Prostate gland (tissue), 2 donors: Measurements from ENCODE around the gene BRCA1.

Experiments used
- POLR2A ChIP-seq: fragments of 450-650 bp; IDR thresholded peaks from one replicate; pipeline ENCODE4 v1.6.1; 2016; ENCODE audit warnings: antibody characterized with exemption, mild to moderate bottlenecking
- TF ChIP-seq, protein P1 (sequence below), 4 experiments: fragments of 200-600 bp in 2 of 4; fragments of 450-650 bp in 2 of 4; sonication (generic) in 2 of 4; IDR thresholded peaks; 1 replicate in 3 of 4; 2 replicates in 1 of 4; pipeline ENCODE4 v1.5.1; 2016 to 2019; ENCODE audit warnings: antibody characterized with exemption in 4 of 4, mild to moderate bottlenecking in 2 of 4, moderate library complexity in 2 of 4

DNA sequence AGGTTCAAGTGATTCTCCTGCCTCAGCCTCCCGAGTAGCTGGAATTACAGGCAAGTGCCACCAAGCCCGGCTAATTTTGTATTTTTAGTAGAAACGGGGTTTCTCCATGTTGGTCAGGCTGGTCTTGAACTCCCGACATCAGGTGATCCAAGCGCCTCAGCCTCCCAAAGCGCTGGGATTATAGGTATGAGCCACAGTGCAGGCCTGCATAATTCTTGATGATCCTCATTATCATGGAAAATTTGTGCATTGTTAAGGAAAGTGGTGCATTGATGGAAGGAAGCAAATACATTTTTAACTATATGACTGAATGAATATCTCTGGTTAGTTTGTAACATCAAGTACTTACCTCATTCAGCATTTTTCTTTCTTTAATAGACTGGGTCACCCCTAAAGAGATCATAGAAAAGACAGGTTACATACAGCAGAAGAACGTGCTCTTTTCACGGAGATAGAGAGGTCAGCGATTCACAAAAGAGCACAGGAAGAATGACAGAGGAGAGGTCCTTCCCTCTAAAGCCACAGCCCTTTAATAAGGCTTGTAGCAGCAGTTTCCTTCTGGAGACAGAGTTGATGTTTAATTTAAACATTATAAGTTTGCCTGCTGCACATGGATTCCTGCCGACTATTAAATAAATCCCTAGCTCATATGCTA lies 62.1 kb downstream of the BRCA1 start:
- TF ChIP-seq, protein P1, sequence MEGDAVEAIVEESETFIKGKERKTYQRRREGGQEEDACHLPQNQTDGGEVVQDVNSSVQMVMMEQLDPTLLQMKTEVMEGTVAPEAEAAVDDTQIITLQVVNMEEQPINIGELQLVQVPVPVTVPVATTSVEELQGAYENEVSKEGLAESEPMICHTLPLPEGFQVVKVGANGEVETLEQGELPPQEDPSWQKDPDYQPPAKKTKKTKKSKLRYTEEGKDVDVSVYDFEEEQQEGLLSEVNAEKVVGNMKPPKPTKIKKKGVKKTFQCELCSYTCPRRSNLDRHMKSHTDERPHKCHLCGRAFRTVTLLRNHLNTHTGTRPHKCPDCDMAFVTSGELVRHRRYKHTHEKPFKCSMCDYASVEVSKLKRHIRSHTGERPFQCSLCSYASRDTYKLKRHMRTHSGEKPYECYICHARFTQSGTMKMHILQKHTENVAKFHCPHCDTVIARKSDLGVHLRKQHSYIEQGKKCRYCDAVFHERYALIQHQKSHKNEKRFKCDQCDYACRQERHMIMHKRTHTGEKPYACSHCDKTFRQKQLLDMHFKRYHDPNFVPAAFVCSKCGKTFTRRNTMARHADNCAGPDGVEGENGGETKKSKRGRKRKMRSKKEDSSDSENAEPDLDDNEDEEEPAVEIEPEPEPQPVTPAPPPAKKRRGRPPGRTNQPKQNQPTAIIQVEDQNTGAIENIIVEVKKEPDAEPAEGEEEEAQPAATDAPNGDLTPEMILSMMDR (IDR thresholded peaks at IDR 0.05) = no peak
- TF ChIP-seq POLR2A = no peak
